GM12878 (cell line): ENCODE data around the gene CTSE. TPM values are rescaled to one million over a fixed set of nuclear protein-coding genes. Genes with fewer than 3 reads are reported as not detected.

Source experiments
- ATAC-seq: fragments of 200-7000 bp; cut with Tn5 transposase; 3 replicates; pipeline ENCODE4 v1.9.1; 2020; ENCODE audit warnings: mild to moderate bottlenecking, moderate library complexity
- BruUV-seq: library from RNA; stranded (reverse); fragments of 400-500 nt; replicated peaks from 2 replicates; lab custom pipeline; 2021; lab: Mats Ljungman, UMichigan
- CTCF ChIA-PET: fragments of 300-600 bp; sonication (Branson Sonifier 250); formaldehyde crosslinking; extraction: SDS; loops from one replicate; lab custom pipeline; 2021; ENCODE audit warnings: inconsistent platforms; lab: Yijun Ruan, JAX
- POLR2A ChIA-PET: fragments of 350-600 bp; formaldehyde crosslinking; extraction: SDS; loops from one replicate; lab custom pipeline; 2021; ENCODE audit warnings: inconsistent platforms; lab: Charles Lee
- RAD21 ChIA-PET: fragments of 300-600 bp; sonication (Branson Sonifier 250); formaldehyde crosslinking; loops from one replicate; lab custom pipeline; 2023; ENCODE audit warnings: antibody characterized with exemption; ENCODE audit not compliant: unreplicated experiment; lab: Charles Lee
- SMC1A ChIA-PET: fragments of 300-600 bp; sonication (Branson Sonifier 250); formaldehyde crosslinking; loops from one replicate; lab custom pipeline; 2023; ENCODE audit not compliant: unreplicated experiment, uncharacterized antibody; lab: Charles Lee
- DNase-seq: peaks from one replicate; pipeline ENCODE4 v3.0.0-alpha.2; 2011; ENCODE audit warnings: low read depth, low spot score
- FAIRE-seq: peaks from 3 replicates; lab custom pipeline; 2011; peaks lifted over from hg19 to GRCh38; lab: Jason Lieb, UNC
- H2AFZ ChIP-seq: 2 replicates; pipeline ENCODE4 v1.6.0; 2011; ENCODE audit warnings: low read depth, low read length, control low read depth; ENCODE audit not compliant: control insufficient read depth
- H3K27ac ChIP-seq: 2 replicates; pipeline ENCODE4 v1.5.1; 2011; ENCODE audit warnings: control low read depth; ENCODE audit not compliant: control insufficient read depth, insufficient read depth
- H3K27me3 ChIP-seq, 2 experiments: replicated peaks in 1 of 2; 2 replicates each; pipeline versions ENCODE4 v1.6.0 to v1.6.1; 2011; ENCODE audit warnings: low read length in 1 of 2; ENCODE audit not compliant: control insufficient read depth in 2 of 2, insufficient read depth in 2 of 2
- H3K36me3 ChIP-seq, 2 experiments: 2 replicates each; pipeline ENCODE4 v1.5.1; 2011; ENCODE audit warnings: low read length in 1 of 2; ENCODE audit not compliant: control insufficient read depth in 2 of 2, insufficient read depth in 2 of 2
- H3K4me1 ChIP-seq: 2 replicates; pipeline ENCODE4 v1.6.1; 2011; ENCODE audit warnings: mild to moderate bottlenecking, low read length, moderate library complexity, mixed read lengths; ENCODE audit not compliant: control insufficient read depth, insufficient read depth
- H3K4me2 ChIP-seq: 2 replicates; pipeline ENCODE4 v1.6.0; 2011; ENCODE audit warnings: control low read depth; ENCODE audit not compliant: control insufficient read depth, insufficient read depth
- H3K4me3 ChIP-seq: fragments of 200-600 bp; sonication (generic); 2 replicates; pipeline ENCODE4 v1.5.1; 2016
- H3K79me2 ChIP-seq: 2 replicates; pipeline ENCODE4 v1.6.0; 2011; ENCODE audit warnings: low read length; ENCODE audit not compliant: control insufficient read depth, insufficient read depth
- H3K9ac ChIP-seq: 2 replicates; pipeline ENCODE4 v1.8.0; 2011; ENCODE audit warnings: low read length, control low read depth, mixed read lengths; ENCODE audit not compliant: control insufficient read depth, insufficient read depth
- H3K9me3 ChIP-seq: replicated peaks from 3 replicates; pipeline ENCODE4 v1.5.1; 2011; ENCODE audit warnings: mild to moderate bottlenecking, low read length; ENCODE audit not compliant: control insufficient read depth, insufficient read depth
- H4K20me1 ChIP-seq: 2 replicates; pipeline ENCODE4 v1.6.0; 2011; ENCODE audit not compliant: control insufficient read depth, insufficient read depth
- BHLHE40 ChIP-seq, 2 experiments: fragments of 450-650 bp in 1 of 2; IDR thresholded peaks; 2 replicates each; pipeline ENCODE4 v1.6.1; 2011 to 2017; ENCODE audit warnings: low read depth in 2 of 2, borderline replicate concordance in 1 of 2, improper control_type of control experiment in 1 of 2, low read length in 1 of 2, mild to moderate bottlenecking in 1 of 2
- CBX3 ChIP-seq: fragments of 200-600 bp; sonication (generic); IDR thresholded peaks from 2 replicates; pipeline ENCODE4 v1.6.1; 2016; ENCODE audit warnings: low read depth, borderline replicate concordance
- HDAC2 ChIP-seq: fragments of 200-600 bp; sonication (generic); IDR thresholded peaks from 2 replicates; pipeline ENCODE4 v1.6.1; 2017
- MTA2 ChIP-seq: fragments of 450-650 bp; IDR thresholded peaks from 2 replicates; pipeline ENCODE4 v1.6.1; 2016; ENCODE audit warnings: low read depth, mild to moderate bottlenecking, moderate library complexity
- MXI1 ChIP-seq: fragments of 150-350 bp; IDR thresholded peaks from 2 replicates; pipeline ENCODE4 v1.6.1; 2011; ENCODE audit warnings: low read depth, mild to moderate bottlenecking, inconsistent platforms, low read length, improper control_type of control experiment
- SIN3A ChIP-seq: IDR thresholded peaks from 2 replicates; pipeline ENCODE4 v1.6.1; 2012; ENCODE audit warnings: low read depth, low read length, improper control_type of control experiment
- SIX5 ChIP-seq: IDR thresholded peaks from 2 replicates; pipeline ENCODE4 v1.6.1; 2011; ENCODE audit warnings: mild to moderate bottlenecking, low read depth, low read length, moderate library complexity; ENCODE audit not compliant: severe bottlenecking
- STAT1 ChIP-seq: fragments of 450-650 bp; conservative IDR thresholded peaks from 2 replicates; pipeline ENCODE4 v1.6.1; 2014; ENCODE audit warnings: antibody characterized with exemption, mild to moderate bottlenecking
- TCF3 ChIP-seq: IDR thresholded peaks from 2 replicates; pipeline ENCODE4 v1.6.1; 2012; ENCODE audit warnings: low read depth, mild to moderate bottlenecking, low read length, borderline replicate concordance; ENCODE audit not compliant: insufficient read depth
- USF1 ChIP-seq: IDR thresholded peaks from 2 replicates; pipeline ENCODE4 v1.6.1; 2011; ENCODE audit warnings: borderline replicate concordance, low read depth, mild to moderate bottlenecking, moderate library complexity, mixed read lengths, low read length; ENCODE audit not compliant: insufficient read depth; ENCODE audit errors: extremely low read length
- ZBTB40 ChIP-seq: fragments of 450-650 bp; IDR thresholded peaks from 2 replicates; pipeline ENCODE4 v1.6.1; 2016; ENCODE audit warnings: mild to moderate bottlenecking, moderate library complexity, borderline replicate concordance
- ZNF24 ChIP-seq: fragments of 450-650 bp; IDR thresholded peaks from 2 replicates; pipeline ENCODE4 v1.6.1; 2017; ENCODE audit warnings: antibody characterized with exemption, mild to moderate bottlenecking
- ZZZ3 ChIP-seq: IDR thresholded peaks from 2 replicates; pipeline ENCODE4 v1.6.1; 2011; ENCODE audit warnings: low read depth; ENCODE audit not compliant: control insufficient read depth, insufficient read length
- WGBS: methylation state at CpG from one replicate; pipeline ENCODE4 v1.1.6; 2016; ENCODE audit warnings: low lambda C conversion rate; ENCODE audit not compliant: insufficient replicate concordance, insufficient coverage; ENCODE audit errors: missing lambda C conversion rate; 5-methylcytosine and 5-hydroxymethylcytosine counted together
- in situ Hi-C: fragments of 300-500 bp; cut with MboI; formaldehyde crosslinking; loops from 9 replicates; pipeline ENCODE4 v1.14.3; 2018; ENCODE audit warnings: mixed read lengths
- intact Hi-C: fragments of 100-400 bp; cut with micrococcal nuclease; formaldehyde crosslinking; loops from one replicate; pipeline ENCODE4 v1.14.2; 2022; ENCODE audit not compliant: unreplicated experiment
- polyA plus RNA-seq, 11 experiments: library from polyadenylated mRNA; depleted of rRNA in 4 of 11; unstranded in 6 of 11; stranded (reverse) in 5 of 11; fragments of >200 nt; fragmentation: Nextera tagmentation in 4 of 11; fragmentation: Illumina TruSeq in 1 of 11; extraction: Ambion mirVana in 4 of 11; extraction: Trizol in 1 of 11; gene quantifications; 1 replicate in 1 of 11; 2 replicates in 10 of 11; pipeline versions ENCODE4 v1.2.1 to v1.2.3, GENCODE V29; 2011 to 2016; ENCODE audit warnings: inconsistent platforms in 2 of 11, missing spikeins in 2 of 11, low read depth in 1 of 11
- total RNA-seq, 4 experiments: library from RNA; depleted of rRNA in 3 of 4; stranded (reverse); fragments of >200 nt in 3 of 4; fragmentation: Illumina TruSeq in 1 of 4; extraction: Trizol in 1 of 4; gene quantifications; 2 replicates each; pipeline versions ENCODE4 v1.2.1 to v1.2.3, GENCODE V29; 2013 to 2021

The CTSE gene
- total and polyA plus RNA-seq, 10 of the 15 experiments (the other 5 are each of a cell fraction or from before 2014, with no cell fraction given) = 0.26 TPM; not detected in 9

- Histone ChIP-seq H3K4me3 (no peak overlapping the region), H3K27ac (no peak overlapping the region), H3K9ac (no peak overlapping the region), H3K36me3 (no peaks in the 10 kb centered on the region), H3K9me3 (no peaks in the 10 kb centered on the region; the same call in 2 of the 3 replicates), H3K4me2 (no peak overlapping the region), H3K4me1 (no peaks in the 10 kb centered on the region), H3K79me2 (no peaks in the 10 kb centered on the region), H2AFZ (no peak overlapping the region), H4K20me1 (no peaks in the 10 kb centered on the region), H3K27me3 (peaks cover 4 to 6% of the 10 kb centered on the region in 2 experiments)
- WGBS = 6% methylated on average over 1 of the region's 1 CpG
- BruUV-seq = no TSS peak
- in situ Hi-C loops (no loop called here), intact Hi-C loops (no loop called here)
- SMC1A ChIA-PET = interaction anchor here (0.8 to 2.3 kb wide), 3 partner anchors 38 to 117 kb away, joined by 3 to 6 read pairs (median 3); no protein-coding TSS in a partner anchor
- DNase-seq = no peak
- RAD21 ChIA-PET = no interaction called here
- CTCF ChIA-PET = interaction anchor here (1.2 to 2.9 kb wide), 3 partner anchors 9 to 37 kb away, joined by 6 to 11 read pairs (median 7); no protein-coding TSS in a partner anchor
- FAIRE-seq = no peak
- ATAC-seq = no peak
- POLR2A ChIA-PET = no interaction called here
- TF ChIP-seq SIX5 (no peak), BHLHE40 (IDR thresholded peaks at IDR 0.05; ENCODE audit: borderline replicate concordance in 1 of 2, low read depth in 2 of 2, low read length in 1 of 2) (no peak), MTA2 (no peak), HDAC2 (no peak), STAT1 (no peak), SIN3A (no peak), CBX3 (no peak), ZNF24 (no peak), TCF3 (no peak), ZBTB40 (no peak), USF1 (no peak), ZZZ3 (no peak), MXI1 (no peak)
Observed at GRCh38 chr1:205993068-205993467, 30.6 kb downstream of the CTSE start.
